Liver (tissue), 3 donors: ENCODE measurements around the gene GRIA1.

Experiments
- CTCF ChIP-seq: fragments of 150-350 bp; IDR thresholded peaks from 2 replicates; pipeline ENCODE4 v1.5.1; 2017; ENCODE audit warnings: improper control_type of control experiment, low read depth, low read length; ENCODE audit not compliant: missing input control
- TAF1 ChIP-seq: conservative IDR thresholded peaks from 2 replicates; pipeline ENCODE4 v1.6.1; 2016; ENCODE audit warnings: antibody characterized with exemption, mild to moderate bottlenecking
- YY1 ChIP-seq: IDR thresholded peaks from 2 replicates; pipeline ENCODE4 v1.6.1; 2016; ENCODE audit warnings: antibody characterized with exemption, mild to moderate bottlenecking
- donor health status: healthy.
- donor health status: healthy.

GRCh38 chr5:153661897-153662296 is 171.4 kb downstream of the GRIA1 start:
- TF ChIP-seq TAF1: no peak
- no peak for TF ChIP-seq YY1
- TF ChIP-seq CTCF: no peak
